SK-N-SH treated with all-trans-retinoic acid at 6 μM for 48 hours (cell line): ENCODE data around the gene IQSEC1.

Experiments
- ATAC-seq: fragments of 200-7000 bp; cut with Tn5 transposase; 3 replicates; pipeline ENCODE4 v1.9.1; 2020; ENCODE audit warnings: mild to moderate bottlenecking, moderate library complexity
- BACH2 ChIP-seq: fragments of 250-450 bp; sonication (Bioruptor Pico); IDR thresholded peaks from 2 replicates; pipeline ENCODE4 v1.9.0; 2021; ENCODE audit warnings: mild to moderate bottlenecking, borderline replicate concordance
- CSDC2 ChIP-seq: fragments of 250-450 bp; sonication (Bioruptor Pico); IDR thresholded peaks from 2 replicates; pipeline ENCODE4 v1.5.0; 2020; ENCODE audit warnings: mild to moderate bottlenecking, moderate library complexity
- CSRNP3 ChIP-seq: fragments of 250-450 bp; sonication (Bioruptor Pico); IDR thresholded peaks from 2 replicates; pipeline ENCODE4 v1.5.1; 2021; ENCODE audit warnings: mild to moderate bottlenecking, moderate library complexity
- ESRRG ChIP-seq: fragments of 250-450 bp; sonication (Bioruptor Pico); IDR thresholded peaks from 2 replicates; pipeline ENCODE4 v1.6.1; 2021; ENCODE audit warnings: mild to moderate bottlenecking
- GLIS3 ChIP-seq: fragments of 250-450 bp; sonication (Bioruptor Pico); IDR thresholded peaks from 2 replicates; pipeline ENCODE4 v1.5.0; 2020; ENCODE audit warnings: mild to moderate bottlenecking, moderate library complexity
- ISL1 ChIP-seq: fragments of 250-450 bp; sonication (Bioruptor Pico); IDR thresholded peaks from 2 replicates; pipeline ENCODE4 v2.1.2; 2022; ENCODE audit warnings: mild to moderate bottlenecking, moderate library complexity
- OSR1 ChIP-seq: fragments of 250-450 bp; sonication (Bioruptor Pico); IDR thresholded peaks from 2 replicates; pipeline ENCODE4 v1.8.0; 2022; ENCODE audit warnings: moderate library complexity, mild to moderate bottlenecking, inconsistent platforms
- PATZ1 ChIP-seq: fragments of 250-450 bp; sonication (Bioruptor Pico); IDR thresholded peaks from 2 replicates; pipeline ENCODE4 v1.8.0; 2020; ENCODE audit warnings: mild to moderate bottlenecking, moderate library complexity, borderline replicate concordance
- POU6F1 ChIP-seq: fragments of 250-450 bp; sonication (Bioruptor Pico); IDR thresholded peaks from 2 replicates; pipeline ENCODE4 v1.8.0; 2021; ENCODE audit warnings: low read depth, mild to moderate bottlenecking, moderate library complexity, borderline replicate concordance
- PPARA ChIP-seq: fragments of 250-450 bp; sonication (Bioruptor Pico); IDR thresholded peaks from 2 replicates; pipeline ENCODE4 v1.5.0; 2020; ENCODE audit warnings: mild to moderate bottlenecking, borderline replicate concordance
- RARB ChIP-seq: fragments of 250-450 bp; sonication (Bioruptor Pico); IDR thresholded peaks from 2 replicates; pipeline ENCODE4 v1.8.0; 2021; ENCODE audit warnings: mild to moderate bottlenecking, moderate library complexity
- SNAI2 ChIP-seq: fragments of 250-450 bp; sonication (Bioruptor Pico); IDR thresholded peaks from 2 replicates; pipeline ENCODE4 v1.5.0; 2020; ENCODE audit warnings: mild to moderate bottlenecking, moderate library complexity
- TCF4 ChIP-seq: fragments of 250-450 bp; sonication (Bioruptor Pico); IDR thresholded peaks from 2 replicates; pipeline ENCODE4 v1.8.0; 2021; ENCODE audit warnings: mild to moderate bottlenecking, moderate library complexity, borderline replicate concordance
- TOX ChIP-seq: fragments of 250-450 bp; sonication (Bioruptor Pico); IDR thresholded peaks from 2 replicates; pipeline ENCODE4 v1.8.0; 2021; ENCODE audit warnings: mild to moderate bottlenecking, moderate library complexity, borderline replicate concordance
- TSHZ2 ChIP-seq: fragments of 250-450 bp; sonication (Bioruptor Pico); IDR thresholded peaks from 2 replicates; pipeline ENCODE4 v1.5.0; 2020; ENCODE audit warnings: mild to moderate bottlenecking, moderate library complexity
- ZC3H10 ChIP-seq: fragments of 250-450 bp; sonication (Bioruptor Pico); IDR thresholded peaks from 2 replicates; pipeline ENCODE4 v1.5.1; 2021; ENCODE audit warnings: mild to moderate bottlenecking, moderate library complexity
- ZFP3 ChIP-seq: fragments of 250-450 bp; sonication (Bioruptor Pico); IDR thresholded peaks from 2 replicates; pipeline ENCODE4 v1.5.0; 2020; ENCODE audit warnings: mild to moderate bottlenecking, moderate library complexity
- ZNF70 ChIP-seq: fragments of 450-650 bp; formaldehyde crosslinking; IDR thresholded peaks from 2 replicates; pipeline ENCODE4 v1.5.0; 2020; ENCODE audit warnings: mild to moderate bottlenecking, moderate library complexity
- ZNF8 ChIP-seq: fragments of 450-650 bp; formaldehyde crosslinking; IDR thresholded peaks from 2 replicates; pipeline ENCODE4 v1.5.0; 2020; ENCODE audit warnings: mild to moderate bottlenecking, moderate library complexity

Gene IQSEC1

GRCh38 chr3:13087320-13087990, 14.2 kb upstream of the IQSEC1 start:
- TF ChIP-seq TOX (CRISPR knock-in tag): no peak
- TF ChIP-seq OSR1 (CRISPR knock-in tag): no peak
- TF ChIP-seq PATZ1 (CRISPR knock-in tag): no peak
- no peak for TF ChIP-seq SNAI2
- no peak for TF ChIP-seq ZNF8
- TF ChIP-seq ESRRG (CRISPR knock-in tag): no peak
- TF ChIP-seq POU6F1 (CRISPR knock-in tag): no peak
- no peak for TF ChIP-seq CSDC2
- TF ChIP-seq ZNF70: no peak
- ATAC-seq: no peak; the same call in 2 of the 3 replicates

GRCh38 chr3:13086531-13086981, 13.3 kb upstream of the IQSEC1 start:
- no peak for TF ChIP-seq TSHZ2 (CRISPR knock-in tag)
- no peak for TF ChIP-seq ISL1 (CRISPR knock-in tag)
- no peak for TF ChIP-seq OSR1 (CRISPR knock-in tag)
- no peak for TF ChIP-seq TOX (CRISPR knock-in tag)
- TF ChIP-seq RARB (CRISPR knock-in tag): no peak
- no peak for TF ChIP-seq CSDC2
- no peak for TF ChIP-seq ZNF8
- no peak for TF ChIP-seq ZFP3
- no peak for TF ChIP-seq ZNF70
- TF ChIP-seq TCF4 (CRISPR knock-in tag): no peak
- no peak for TF ChIP-seq SNAI2
- TF ChIP-seq ZC3H10: no peak
- no peak for TF ChIP-seq PPARA
- TF ChIP-seq CSRNP3 (CRISPR knock-in tag): no peak
- TF ChIP-seq POU6F1 (CRISPR knock-in tag): no peak
- TF ChIP-seq ESRRG (CRISPR knock-in tag): no peak
- TF ChIP-seq GLIS3: no peak
- no peak for TF ChIP-seq BACH2
- no peak for ATAC-seq

- TF ChIP-seq CSDC2: no peak
- no peak for ATAC-seq
These were observed 12.6 kb upstream of the IQSEC1 start for GRCh38 chr3:13085846-13086179.
